ENCODE results near the gene TMEM131. TPM values are rescaled to one million over a fixed set of nuclear protein-coding genes. Genes with fewer than 3 reads are reported as not detected.

TMEM131 gene
- total RNA-seq, 4 donors from 2014 or later: 78.4 to 86.4 (median 80.5) TPM

GRCh38 chr2:97755491-97755890, 240.3 kb downstream of the TMEM131 start:
- Histone ChIP-seq H3K4me1 (no peaks in the 10 kb centered on the region), H3K36me3 (peaks cover 0 to 34% (median 15%) of the 10 kb centered on the region in 4 donors), H3K9me3 (no peaks in the 10 kb centered on the region), H3K27ac (no peak overlapping the region), H3K4me3 (no peak overlapping the region), H3K27me3 (no peaks in the 10 kb centered on the region)
- in situ Hi-C loops (cut with MboI; ENCODE audit: low pct_ligation_motif_present in 1 of 4, low pct_unique_long_range_greater_than_20kb in 1 of 4, low sequenced_read_pairs in 3 of 4) (no loop called here), intact Hi-C loops (cut with DNase I; ENCODE audit: low total_unique reads) (no loop called here)
- 94 to 100% methylated on average over 1 to 2 of the region's 2 CpGs for WGBS, 2 donors (ENCODE audit: low coverage in 1 of 2)
- TF ChIP-seq, protein P1, sequence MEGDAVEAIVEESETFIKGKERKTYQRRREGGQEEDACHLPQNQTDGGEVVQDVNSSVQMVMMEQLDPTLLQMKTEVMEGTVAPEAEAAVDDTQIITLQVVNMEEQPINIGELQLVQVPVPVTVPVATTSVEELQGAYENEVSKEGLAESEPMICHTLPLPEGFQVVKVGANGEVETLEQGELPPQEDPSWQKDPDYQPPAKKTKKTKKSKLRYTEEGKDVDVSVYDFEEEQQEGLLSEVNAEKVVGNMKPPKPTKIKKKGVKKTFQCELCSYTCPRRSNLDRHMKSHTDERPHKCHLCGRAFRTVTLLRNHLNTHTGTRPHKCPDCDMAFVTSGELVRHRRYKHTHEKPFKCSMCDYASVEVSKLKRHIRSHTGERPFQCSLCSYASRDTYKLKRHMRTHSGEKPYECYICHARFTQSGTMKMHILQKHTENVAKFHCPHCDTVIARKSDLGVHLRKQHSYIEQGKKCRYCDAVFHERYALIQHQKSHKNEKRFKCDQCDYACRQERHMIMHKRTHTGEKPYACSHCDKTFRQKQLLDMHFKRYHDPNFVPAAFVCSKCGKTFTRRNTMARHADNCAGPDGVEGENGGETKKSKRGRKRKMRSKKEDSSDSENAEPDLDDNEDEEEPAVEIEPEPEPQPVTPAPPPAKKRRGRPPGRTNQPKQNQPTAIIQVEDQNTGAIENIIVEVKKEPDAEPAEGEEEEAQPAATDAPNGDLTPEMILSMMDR (IDR thresholded peaks at IDR 0.05): no peak
- DNase-seq: no peak

DNA sequence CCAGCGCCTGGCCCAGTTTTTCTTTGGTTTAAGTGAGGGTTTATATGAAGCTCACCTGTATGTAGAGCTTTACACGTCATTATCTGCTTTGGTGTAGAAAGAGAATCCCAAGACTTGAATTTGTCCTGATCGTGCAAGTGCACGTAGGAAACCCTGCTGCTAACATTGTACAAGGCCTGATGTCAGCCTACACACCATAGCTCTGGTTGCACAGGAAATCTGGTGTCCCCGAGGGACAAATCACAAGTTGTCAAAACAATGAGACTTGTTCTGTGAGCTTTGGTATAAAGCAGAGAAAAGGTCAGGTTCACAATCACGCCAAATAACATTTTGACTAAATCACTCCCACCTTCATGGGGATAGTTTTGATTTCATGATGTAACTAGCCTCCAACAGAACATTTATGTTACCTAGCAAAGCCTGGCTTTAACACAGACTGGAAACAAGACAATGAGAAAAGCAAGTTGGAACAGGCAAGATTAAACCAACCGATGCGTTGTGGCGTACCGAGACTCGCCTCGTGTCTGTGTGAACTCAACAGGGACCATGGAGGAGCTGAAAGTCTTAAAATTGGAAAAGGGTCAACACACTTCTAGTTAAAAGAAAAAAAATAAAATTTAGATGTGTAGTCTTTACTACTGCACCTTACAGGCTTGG, 240.9 kb downstream of the TMEM131 start:
- Histone ChIP-seq H3K36me3 (peaks cover 0 to 28% (median 13%) of the 10 kb centered on the region in 4 donors), H3K4me1 (no peaks in the 10 kb centered on the region), H3K27me3 (no peaks in the 10 kb centered on the region), H3K4me3 (no peak overlapping the region), H3K9me3 (no peaks in the 10 kb centered on the region), H3K27ac (no peak overlapping the region)
- in situ Hi-C loops (cut with MboI; ENCODE audit: low pct_ligation_motif_present in 1 of 4, low pct_unique_long_range_greater_than_20kb in 1 of 4, low sequenced_read_pairs in 3 of 4): no loop called here
- TF ChIP-seq POLR2AphosphoS5 (IDR thresholded peaks at IDR 0.05) (no peak), POLR2A (IDR thresholded peaks at IDR 0.05) (no peak), EP300 (IDR thresholded peaks at IDR 0.05; ENCODE audit: low read depth) (no peak)
- TF ChIP-seq, protein P1 (IDR thresholded peaks at IDR 0.05): no peak
- intact Hi-C loops (cut with DNase I; ENCODE audit: low total_unique reads): no loop called here
- 40 to 86% methylated on average over 1 to 12 of the region's 12 CpGs for WGBS, 2 donors (ENCODE audit: low coverage in 1 of 2)
- no peak for DNase-seq

- no peaks in the 10 kb centered on the region for H3K27me3 ChIP-seq
- no peak for TF ChIP-seq POLR2AphosphoS5 (IDR thresholded peaks at IDR 0.05)
- TF ChIP-seq POLR2A (IDR thresholded peaks at IDR 0.05): no peak
- TF ChIP-seq EP300 (IDR thresholded peaks at IDR 0.05; ENCODE audit: low read depth): no peak
- TF ChIP-seq, protein P1 (IDR thresholded peaks at IDR 0.05): no peak
- in situ Hi-C loops (cut with MboI; ENCODE audit: low pct_ligation_motif_present in 1 of 4, low pct_unique_long_range_greater_than_20kb in 1 of 4, low sequenced_read_pairs in 3 of 4) (no loop called here), intact Hi-C loops (cut with DNase I; ENCODE audit: low total_unique reads) (no loop called here)
- WGBS, 2 donors (ENCODE audit: low coverage in 1 of 2): 93 to 94% methylated on average over 3 of the region's 3 CpGs
- H3K27ac ChIP-seq: no peak overlapping the region
- H3K36me3 ChIP-seq: peaks cover 0 to 19% (median 9%) of the 10 kb centered on the region in 4 donors
- no peak overlapping the region for H3K4me3 ChIP-seq
- no peaks in the 10 kb centered on the region for H3K9me3 ChIP-seq
- no peaks in the 10 kb centered on the region for H3K4me1 ChIP-seq
- no peak for DNase-seq
These were observed 243.1 kb downstream of the TMEM131 start for GRCh38 chr2:97752342-97753334.

GRCh38 chr2:97751752-97752151, 244.0 kb downstream of the TMEM131 start:
- in situ Hi-C loops (cut with MboI; ENCODE audit: low pct_ligation_motif_present in 1 of 4, low pct_unique_long_range_greater_than_20kb in 1 of 4, low sequenced_read_pairs in 3 of 4): no loop called here
- H3K27me3 ChIP-seq: no peaks in the 10 kb centered on the region
- TF ChIP-seq POLR2AphosphoS5 (IDR thresholded peaks at IDR 0.05) (no peak), POLR2A (IDR thresholded peaks at IDR 0.05) (no peak)
- TF ChIP-seq, protein P1 (IDR thresholded peaks at IDR 0.05): no peak
- DNase-seq: no peak
- intact Hi-C loops (cut with DNase I; ENCODE audit: low total_unique reads): no loop called here
- peaks cover 0 to 11% (median 5%) of the 10 kb centered on the region in 4 donors for H3K36me3 ChIP-seq
- WGBS, 2 donors (ENCODE audit: low coverage in 1 of 2): 55 to 80% methylated on average over 1 to 3 of the region's 3 CpGs
- H3K27ac ChIP-seq: no peak overlapping the region
- peaks cover 0 to 4% (median 0%) of the 10 kb centered on the region in 4 donors for H3K4me1 ChIP-seq
- H3K9me3 ChIP-seq: no peaks in the 10 kb centered on the region
- no peak overlapping the region for H3K4me3 ChIP-seq

Measured in transverse colon (tissue), 4 donors.